ENCODE results near the gene TACR1.

Gene TACR1

DNA sequence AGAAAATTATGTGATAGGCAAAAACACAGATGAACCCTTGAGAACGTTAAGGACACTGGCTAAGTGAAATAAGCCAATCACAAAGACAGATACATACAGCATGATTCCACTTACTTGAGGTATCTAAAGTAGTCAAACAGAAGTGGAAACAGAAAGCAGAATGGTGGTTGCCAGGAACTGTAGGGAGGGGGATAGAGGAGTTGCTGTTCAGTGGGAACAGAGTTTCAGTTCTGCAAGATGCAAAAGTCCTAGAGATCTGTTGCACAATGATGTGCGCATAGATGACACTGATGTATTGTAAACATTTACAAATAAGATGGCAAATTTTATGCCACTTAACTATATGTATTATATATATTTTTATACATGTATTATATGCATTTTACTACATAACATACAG is 181.2 kb downstream of the TACR1 start:
- DNase-seq (ENCODE audit: low read depth), result no peak

DNA sequence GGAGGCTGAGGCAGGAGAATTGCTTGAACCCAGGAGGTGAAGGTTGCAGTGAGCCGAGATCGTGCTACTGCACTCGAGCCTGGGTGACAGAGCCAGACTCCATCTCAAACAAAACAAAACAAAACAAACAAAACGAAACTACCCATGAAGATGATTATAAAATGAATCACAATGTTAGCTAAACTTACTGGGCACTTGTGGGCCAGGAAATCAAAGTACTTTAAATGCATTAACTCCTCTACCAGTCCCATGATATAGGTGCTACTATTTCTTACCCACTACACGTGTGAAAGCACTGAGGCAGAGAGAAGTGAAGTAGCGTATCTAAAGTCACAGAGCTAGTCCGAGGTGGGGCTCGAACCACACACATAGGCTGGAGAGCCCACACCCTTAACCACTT is 187.2 kb downstream of the TACR1 start:
- no peak for DNase-seq (ENCODE audit: low read depth)

DNA sequence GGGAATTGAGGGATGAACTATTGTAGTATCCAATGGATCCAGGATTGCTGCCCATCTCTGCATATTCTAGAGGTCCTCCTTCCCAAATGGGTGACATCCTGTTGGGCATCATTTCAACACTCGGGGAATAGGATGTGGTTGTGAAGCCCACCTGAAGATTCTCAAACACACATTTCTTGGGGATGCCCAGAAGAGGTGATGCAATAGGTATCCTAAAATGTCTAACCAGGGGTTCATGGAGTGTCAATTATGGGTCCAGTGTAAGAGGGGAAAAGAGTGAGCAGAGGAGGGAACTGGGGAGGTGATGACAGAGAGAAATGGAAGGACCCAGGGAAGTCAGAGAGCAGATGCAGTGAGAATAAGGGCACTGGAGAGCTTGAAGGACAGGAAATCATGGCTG is 188.7 kb downstream of the TACR1 start:
- DNase-seq (ENCODE audit: low read depth), result no peak

DNA sequence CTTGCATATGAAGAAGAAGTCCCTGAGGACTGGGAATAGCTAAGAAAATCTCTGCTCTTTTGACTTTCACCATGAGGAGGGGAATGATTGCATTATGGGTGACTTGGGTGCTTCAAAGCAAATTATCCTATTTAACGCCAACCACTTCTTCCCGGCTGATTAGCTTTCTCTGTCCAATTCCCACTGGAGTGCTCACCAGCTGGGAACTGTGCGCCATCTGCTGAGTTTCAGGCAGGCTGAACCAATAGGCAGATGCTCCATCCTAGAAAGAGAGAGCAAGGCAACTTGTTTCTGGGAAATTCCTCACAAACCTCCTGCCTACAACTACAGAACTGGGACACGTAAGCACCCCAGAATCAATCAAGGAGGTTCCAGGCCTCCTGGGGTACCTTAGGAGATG is 191.5 kb downstream of the TACR1 start:
- DNase-seq (ENCODE audit: low read depth), result no peak

DNA sequence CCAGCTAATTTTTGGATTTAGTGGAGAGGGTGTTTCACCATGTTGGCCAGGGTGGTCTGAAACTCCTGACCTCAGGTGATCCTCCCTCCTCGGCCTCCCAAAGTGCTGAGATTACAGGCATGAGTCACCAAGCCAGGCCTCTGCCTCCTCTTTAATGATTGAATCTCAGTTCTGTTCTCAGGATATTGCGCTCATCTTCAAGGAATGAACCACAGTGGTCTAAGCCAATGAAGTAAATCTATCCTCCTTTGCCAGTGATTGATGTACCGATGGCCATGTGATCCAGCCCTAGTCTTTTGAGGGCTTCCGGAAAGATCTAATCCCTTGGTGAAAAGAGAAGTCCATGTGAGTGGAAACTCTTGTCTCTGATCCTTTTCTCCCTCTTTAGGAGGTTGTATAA is 192.3 kb downstream of the TACR1 start:
- DNase-seq (ENCODE audit: low read depth), result no peak

DNA sequence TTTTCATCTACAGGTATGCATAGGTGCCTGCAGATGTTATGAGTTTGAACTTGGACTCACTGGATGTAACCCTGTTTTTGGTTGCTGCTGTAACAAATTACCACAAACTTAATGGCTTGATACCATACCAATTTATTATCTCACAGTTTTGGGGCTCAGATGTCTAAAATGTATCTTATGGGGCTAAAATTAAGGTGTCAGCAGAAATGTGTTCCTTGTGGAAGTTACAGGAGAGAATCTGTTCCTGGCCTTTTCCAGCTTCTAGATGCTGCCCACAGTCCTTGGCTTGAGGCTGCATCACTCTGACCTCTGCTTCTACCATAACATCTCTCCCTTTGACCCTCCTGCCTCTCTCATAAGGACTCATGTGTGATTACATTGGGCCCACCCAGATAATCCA is 193.3 kb downstream of the TACR1 start:
- no peak for DNase-seq (ENCODE audit: low read depth)

DNA sequence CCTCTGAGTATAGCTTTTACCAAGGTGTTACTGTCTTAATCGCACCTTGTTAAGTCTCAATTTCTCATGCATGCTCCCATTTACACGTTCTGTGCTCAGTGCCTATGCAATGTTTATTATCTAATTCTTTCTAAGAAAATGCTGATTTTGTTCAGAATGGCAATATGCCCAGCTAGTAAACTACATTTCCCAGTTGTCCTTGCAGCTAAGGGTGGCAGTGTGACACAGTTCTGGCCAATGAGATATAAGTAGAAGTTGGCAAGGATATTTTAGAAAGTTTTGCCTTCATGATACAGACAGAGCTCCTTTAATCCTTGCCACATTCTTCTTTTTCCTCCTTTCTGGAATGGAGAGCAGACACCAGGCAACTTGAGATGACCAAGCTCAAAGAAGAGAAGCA is 195.5 kb downstream of the TACR1 start:
- DNase-seq (ENCODE audit: low read depth), result no peak

DNA sequence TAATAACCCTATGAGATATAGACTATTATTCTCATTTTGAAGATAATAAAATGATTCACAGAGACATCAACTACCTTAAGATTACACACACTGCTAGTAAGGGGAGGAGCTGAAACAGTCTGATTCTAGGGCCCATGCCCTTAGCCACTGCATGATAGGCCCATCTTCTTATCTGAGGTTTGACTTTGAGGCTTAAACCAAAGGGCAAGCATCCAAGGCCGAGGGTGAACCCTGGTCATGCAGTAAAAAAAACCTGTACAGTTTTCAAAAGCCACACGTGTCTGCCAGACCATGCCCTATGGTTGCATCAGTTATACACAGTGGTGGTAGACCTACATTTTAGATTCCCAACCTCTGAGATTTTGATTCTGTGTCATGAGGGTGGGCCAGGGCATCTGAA is 196.0 kb downstream of the TACR1 start:
- DNase-seq (ENCODE audit: low read depth), result no peak

DNA sequence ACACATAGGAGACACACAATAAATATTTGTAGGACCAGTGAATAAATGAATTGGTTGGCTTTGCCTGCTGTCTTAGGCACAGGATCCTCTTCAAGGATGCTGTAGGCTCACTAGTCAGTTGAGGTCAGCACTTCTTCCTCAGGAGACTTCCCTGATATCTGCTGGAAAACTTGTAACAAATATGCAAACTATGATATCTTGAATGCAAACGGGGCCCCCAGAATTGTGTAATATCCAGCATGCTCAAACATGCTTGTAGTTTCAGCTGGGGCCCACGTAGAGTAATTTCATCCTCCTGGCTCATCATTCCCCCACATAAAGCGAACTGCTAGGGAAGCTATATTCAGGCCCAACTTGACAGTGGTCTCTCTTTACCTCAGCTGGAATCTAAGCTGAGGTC is 197.3 kb downstream of the TACR1 start:
- no peak for DNase-seq (ENCODE audit: low read depth)

DNA sequence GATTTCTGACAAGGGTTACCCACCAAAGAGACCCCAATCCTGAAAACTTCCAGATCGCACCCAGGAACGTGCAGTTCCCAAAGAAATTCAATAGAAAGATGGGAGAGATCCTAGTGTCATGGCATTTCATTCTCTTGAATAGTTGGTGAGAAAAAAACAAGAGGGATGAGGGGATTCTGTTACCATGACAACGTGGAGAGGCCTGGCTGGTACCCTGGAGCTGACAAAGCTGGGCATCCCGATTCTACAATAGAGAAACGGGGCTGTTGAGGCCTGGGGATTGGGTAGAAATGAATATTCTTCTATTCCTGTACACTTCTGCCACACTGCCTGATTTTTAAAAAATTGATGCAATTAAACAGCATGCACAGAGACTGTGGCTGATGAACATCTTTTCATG is 199.9 kb downstream of the TACR1 start:
- DNase-seq (ENCODE audit: low read depth), result no peak

Data from stimulated activated CD8-positive, alpha-beta memory T cell treated with anti-CD3 and anti-CD28 coated beads, Interleukin-12 subunit alpha, Interleukin-12 subunit beta, amount 100 ng/mL, for 1 hour (primary cell).